HepG2 (cell line): ENCODE measurements around the gene CDC14B. TPM values are rescaled to one million over a fixed set of nuclear protein-coding genes. Genes with fewer than 3 reads are reported as not detected.

Source experiments
- BORCS8-MEF2B ChIP-seq: sonication (generic); formaldehyde crosslinking; IDR thresholded peaks from 2 replicates; pipeline ENCODE4 v1.8.0; 2022; ENCODE audit warnings: mild to moderate bottlenecking, missing genetic modification reagents
- ERF ChIP-seq: IDR thresholded peaks from 2 replicates; pipeline ENCODE4 v1.6.1; 2018; ENCODE audit warnings: missing biosample characterization, missing genetic modification reagents
- HNF1B ChIP-seq: sonication (generic); formaldehyde crosslinking; IDR thresholded peaks from 2 replicates; pipeline ENCODE4 v1.5.1; 2020; ENCODE audit warnings: mild to moderate bottlenecking, moderate library complexity, missing genetic modification reagents
- HNF4A ChIP-seq: sonication (generic); formaldehyde crosslinking; IDR thresholded peaks from 2 replicates; pipeline ENCODE4 v1.4.0; 2020; ENCODE audit warnings: missing genetic modification reagents
- IRF2 ChIP-seq: IDR thresholded peaks from 2 replicates; pipeline ENCODE4 v1.6.1; 2018; ENCODE audit warnings: missing genetic modification reagents, missing compliant biosample characterization
- JUN ChIP-seq: sonication (generic); formaldehyde crosslinking; IDR thresholded peaks from 2 replicates; pipeline ENCODE4 v1.4.0; 2020; ENCODE audit warnings: mild to moderate bottlenecking, missing genetic modification reagents
- MIER3 ChIP-seq: IDR thresholded peaks from 2 replicates; pipeline ENCODE4 v1.6.1; 2016; ENCODE audit warnings: missing compliant biosample characterization, borderline replicate concordance
- NFE2L1 ChIP-seq: sonication (generic); formaldehyde crosslinking; IDR thresholded peaks from 2 replicates; pipeline ENCODE4 v1.4.0; 2020; ENCODE audit warnings: missing genetic modification reagents, mild to moderate bottlenecking, borderline replicate concordance
- NFYC ChIP-seq: IDR thresholded peaks from 2 replicates; pipeline ENCODE4 v1.6.1; 2016; ENCODE audit warnings: missing genetic modification reagents, missing compliant biosample characterization
- NRL ChIP-seq: sonication (generic); formaldehyde crosslinking; IDR thresholded peaks from 2 replicates; pipeline ENCODE4 v1.5.0; 2020; ENCODE audit warnings: missing genetic modification reagents, mild to moderate bottlenecking, moderate library complexity, borderline replicate concordance
- SAP130 ChIP-seq: IDR thresholded peaks from 2 replicates; pipeline ENCODE4 v1.6.1; 2016; ENCODE audit warnings: low read depth
- SIX1 ChIP-seq: sonication (generic); formaldehyde crosslinking; IDR thresholded peaks from 2 replicates; pipeline ENCODE4 v1.4.0; 2020; ENCODE audit warnings: missing genetic modification reagents, borderline replicate concordance
- SP4 ChIP-seq: sonication (generic); formaldehyde crosslinking; IDR thresholded peaks from 2 replicates; pipeline ENCODE4 v1.8.1; 2023; ENCODE audit warnings: mild to moderate bottlenecking, missing genetic modification reagents
- ZFP36L1 ChIP-seq: sonication (generic); formaldehyde crosslinking; IDR thresholded peaks from 2 replicates; pipeline ENCODE4 v1.8.0; 2022; ENCODE audit warnings: mild to moderate bottlenecking, missing genetic modification reagents, moderate library complexity
- ZMYM3 ChIP-seq: sonication (generic); formaldehyde crosslinking; IDR thresholded peaks from 2 replicates; pipeline ENCODE4 v1.5.1; 2020; ENCODE audit warnings: mild to moderate bottlenecking, missing genetic modification reagents
- ZNF556 ChIP-seq: sonication (generic); formaldehyde crosslinking; IDR thresholded peaks from 2 replicates; pipeline ENCODE4 v1.4.0; 2020; ENCODE audit warnings: mild to moderate bottlenecking, missing genetic modification reagents, borderline replicate concordance
- polyA plus RNA-seq, 8 experiments: library from polyadenylated mRNA; depleted of rRNA in 3 of 8; stranded (reverse) in 7 of 8; unstranded in 1 of 8; fragments of >200 nt; fragmentation: Illumina TruSeq in 4 of 8; extraction: Trizol in 4 of 8; gene quantifications; 2 replicates each; pipeline versions ENCODE4 v1.2.1 to v1.2.3, GENCODE V29; 2011 to 2016; ENCODE audit warnings: low read depth in 4 of 8, missing spikeins in 1 of 8, mixed read lengths in 1 of 8; ENCODE audit not compliant: insufficient read depth in 1 of 8
- total RNA-seq, 5 experiments: library from RNA; depleted of rRNA; stranded (reverse); fragments of >200 nt; fragmentation: Illumina TruSeq; extraction: Trizol; gene quantifications; 2 replicates each; pipeline ENCODE4 v1.2.3, GENCODE V29; 2016; ENCODE audit warnings: low read depth in 1 of 5
- TF ChIP-seq, protein P1 (sequence below): sonication (generic); formaldehyde crosslinking; IDR thresholded peaks from 2 replicates; pipeline ENCODE4 v1.4.0; 2020; ENCODE audit warnings: missing genetic modification reagents, mild to moderate bottlenecking, borderline replicate concordance
- TF ChIP-seq, protein P2 (sequence below): sonication (generic); formaldehyde crosslinking; IDR thresholded peaks from 2 replicates; pipeline ENCODE4 v1.4.0; 2020; ENCODE audit warnings: missing genetic modification reagents, borderline replicate concordance
- TF ChIP-seq, protein P3 (sequence below): sonication (generic); formaldehyde crosslinking; conservative IDR thresholded peaks from 2 replicates; pipeline ENCODE4 v1.5.0; 2020; ENCODE audit warnings: missing genetic modification reagents

CDC14B gene
- total and polyA plus RNA-seq, 2 of the 13 experiments (the other 11 are each of a cell fraction or from before 2014, with no cell fraction given): 25.8 to 33.3 TPM

GRCh38 chr9:96612105-96612965, 7.3 kb downstream of the CDC14B start (continued):
- TF ChIP-seq HNF1B (CRISPR knock-in tag) (0 out of 2 replicates have a peak, but pooled peaks have one; percentile 20), SAP130 (CRISPR knock-in tag) (peak; percentile 86), SIX1 (CRISPR knock-in tag) (peak; percentile 30; the same call in 1 of the 2 replicates), SP4 (no peak), ZNF556 (CRISPR knock-in tag) (peak; percentile 69; the same call in 1 of the 2 replicates), ERF (CRISPR knock-in tag) (0 out of 2 replicates have a peak, but pooled peaks have one; percentile 36), ZMYM3 (peak; percentile 80; the same call in 1 of the 2 replicates), NFE2L1 (CRISPR knock-in tag) (no peak), MIER3 (CRISPR knock-in tag) (peak; percentile 92), IRF2 (CRISPR knock-in tag) (peak; percentile 76), NFYC (CRISPR knock-in tag) (no peak; the same call in 1 of the 2 replicates), HNF4A (CRISPR knock-in tag) (peak; percentile 65), NRL (CRISPR knock-in tag) (0 out of 2 replicates have a peak, but pooled peaks have one; percentile 24), BORCS8-MEF2B (CRISPR knock-in tag) (0 out of 2 replicates have a peak, but pooled peaks have one; percentile 32), ZFP36L1 (CRISPR knock-in tag) (0 out of 2 replicates have a peak, but pooled peaks have one; percentile 35), JUN (CRISPR knock-in tag) (peak; percentile 51; the same call in 1 of the 2 replicates)
- TF ChIP-seq, protein P1, sequence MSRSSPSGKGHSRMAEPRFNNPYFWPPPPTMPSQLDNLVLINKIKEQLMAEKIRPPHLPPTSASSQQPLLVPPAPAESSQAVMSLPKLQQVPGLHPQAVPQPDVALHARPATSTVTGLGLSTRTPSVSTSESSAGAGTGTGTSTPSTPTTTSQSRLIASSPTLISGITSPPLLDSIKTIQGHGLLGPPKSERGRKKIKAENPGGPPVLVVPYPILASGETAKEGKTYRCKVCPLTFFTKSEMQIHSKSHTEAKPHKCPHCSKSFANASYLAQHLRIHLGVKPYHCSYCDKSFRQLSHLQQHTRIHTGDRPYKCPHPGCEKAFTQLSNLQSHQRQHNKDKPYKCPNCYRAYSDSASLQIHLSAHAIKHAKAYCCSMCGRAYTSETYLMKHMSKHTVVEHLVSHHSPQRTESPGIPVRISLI (CRISPR knock-in tag): no peak
- TF ChIP-seq, protein P2, sequence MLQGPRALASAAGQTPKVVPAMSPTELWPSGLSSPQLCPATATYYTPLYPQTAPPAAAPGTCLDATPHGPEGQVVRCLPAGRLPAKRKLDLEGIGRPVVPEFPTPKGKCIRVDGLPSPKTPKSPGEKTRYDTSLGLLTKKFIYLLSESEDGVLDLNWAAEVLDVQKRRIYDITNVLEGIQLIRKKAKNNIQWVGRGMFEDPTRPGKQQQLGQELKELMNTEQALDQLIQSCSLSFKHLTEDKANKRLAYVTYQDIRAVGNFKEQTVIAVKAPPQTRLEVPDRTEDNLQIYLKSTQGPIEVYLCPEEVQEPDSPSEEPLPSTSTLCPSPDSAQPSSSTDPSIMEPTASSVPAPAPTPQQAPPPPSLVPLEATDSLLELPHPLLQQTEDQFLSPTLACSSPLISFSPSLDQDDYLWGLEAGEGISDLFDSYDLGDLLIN (CRISPR knock-in tag): no peak
- TF ChIP-seq, protein P3, sequence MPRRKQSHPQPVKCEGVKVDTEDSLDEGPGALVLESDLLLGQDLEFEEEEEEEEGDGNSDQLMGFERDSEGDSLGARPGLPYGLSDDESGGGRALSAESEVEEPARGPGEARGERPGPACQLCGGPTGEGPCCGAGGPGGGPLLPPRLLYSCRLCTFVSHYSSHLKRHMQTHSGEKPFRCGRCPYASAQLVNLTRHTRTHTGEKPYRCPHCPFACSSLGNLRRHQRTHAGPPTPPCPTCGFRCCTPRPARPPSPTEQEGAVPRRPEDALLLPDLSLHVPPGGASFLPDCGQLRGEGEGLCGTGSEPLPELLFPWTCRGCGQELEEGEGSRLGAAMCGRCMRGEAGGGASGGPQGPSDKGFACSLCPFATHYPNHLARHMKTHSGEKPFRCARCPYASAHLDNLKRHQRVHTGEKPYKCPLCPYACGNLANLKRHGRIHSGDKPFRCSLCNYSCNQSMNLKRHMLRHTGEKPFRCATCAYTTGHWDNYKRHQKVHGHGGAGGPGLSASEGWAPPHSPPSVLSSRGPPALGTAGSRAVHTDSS: no peak
